Smooth muscle cell (in vitro differentiated cells): Measurements from ENCODE around the gene DCAF12. TPM values are rescaled to one million over a fixed set of nuclear protein-coding genes. Genes with fewer than 3 reads are reported as not detected.

ENCODE experiments used
- DNase-seq: peaks from one replicate; lab custom pipeline; 2025; ENCODE audit not compliant: unreplicated experiment; lab: John Stamatoyannopoulos, UW
- H2AFZ ChIP-seq: fragments of 200-600 bp; sonication (generic); 2 replicates; pipeline ENCODE4 v1.6.0; 2016; ENCODE audit warnings: antibody characterized with exemption, low read depth, mild to moderate bottlenecking
- H3F3A ChIP-seq: fragments of 200-600 bp; sonication (generic); 2 replicates; pipeline ENCODE4 v1.6.0; 2017; ENCODE audit warnings: antibody characterized with exemption, low read depth
- H3K27ac ChIP-seq: fragments of 200-600 bp; sonication (generic); 2 replicates; pipeline ENCODE4 v1.5.1; 2016; ENCODE audit warnings: low read depth, mild to moderate bottlenecking
- H3K27me3 ChIP-seq: fragments of 200-600 bp; sonication (generic); 2 replicates; pipeline ENCODE4 v1.6.1; 2016; ENCODE audit warnings: low read depth, mild to moderate bottlenecking
- H3K36me3 ChIP-seq: fragments of 200-600 bp; sonication (generic); 2 replicates; pipeline ENCODE4 v1.5.1; 2016; ENCODE audit warnings: low read depth
- H3K4me1 ChIP-seq: fragments of 200-600 bp; sonication (generic); 2 replicates; pipeline ENCODE4 v1.5.1; 2016; ENCODE audit warnings: low read depth
- H3K4me2 ChIP-seq: fragments of 200-600 bp; sonication (generic); 2 replicates; pipeline ENCODE4 v1.6.0; 2016; ENCODE audit warnings: mild to moderate bottlenecking
- H3K4me3 ChIP-seq: fragments of 200-600 bp; sonication (generic); 2 replicates; pipeline ENCODE4 v1.5.1; 2016; ENCODE audit warnings: mild to moderate bottlenecking
- H3K79me2 ChIP-seq: fragments of 200-600 bp; sonication (generic); 2 replicates; pipeline ENCODE4 v1.6.0; 2016; ENCODE audit warnings: low read depth, mild to moderate bottlenecking
- H3K9ac ChIP-seq: fragments of 200-600 bp; sonication (generic); 2 replicates; pipeline ENCODE4 v1.6.0; 2016; ENCODE audit warnings: low read depth
- H3K9me3 ChIP-seq: fragments of 200-600 bp; sonication (generic); replicated peaks from 2 replicates; pipeline ENCODE4 v1.5.1; 2016; ENCODE audit warnings: low read depth
- H4K20me1 ChIP-seq: fragments of 200-600 bp; sonication (generic); 2 replicates; pipeline ENCODE4 v1.6.0; 2016; ENCODE audit warnings: low read depth
- CTCF ChIP-seq: fragments of 200-600 bp; sonication (generic); IDR thresholded peaks from 2 replicates; pipeline ENCODE4 v1.5.1; 2017; ENCODE audit warnings: borderline replicate concordance, mild to moderate bottlenecking, antibody characterized with exemption; ENCODE audit not compliant: insufficient read depth, poor library complexity, severe bottlenecking
- WGBS: methylation state at CpG from one replicate; pipeline ENCODE4 v1.1.7; 2016; ENCODE audit warnings: low lambda C conversion rate; 5-methylcytosine and 5-hydroxymethylcytosine counted together
- polyA plus RNA-seq: library from polyadenylated mRNA; unstranded; fragments of >200 nt; fragmentation: Nextera tagmentation; extraction: Ambion mirVana; gene quantifications from 2 replicates; pipeline ENCODE4 v1.2.1, GENCODE V29; 2016
- small RNA-seq: library from RNA; depleted of rRNA; stranded (forward); fragments of <200 nt; gene quantifications from one replicate; pipeline ENCODE3, GENCODE V24; 2014
- total RNA-seq: library from RNA; depleted of rRNA; stranded (reverse); fragments of >200 nt; gene quantifications from 2 replicates; pipeline ENCODE4 v1.2.3, GENCODE V29; 2014

The DCAF12 gene
- total and polyA plus RNA-seq, 2 experiments from 2014 or later, result 16.1 to 23.4 TPM

GRCh38 chr9:34036625-34037024, 89.9 kb downstream of the DCAF12 start:
- Histone ChIP-seq H2AFZ (no peak overlapping the region), H3K27me3 (no peaks in the 10 kb centered on the region), H3F3A (no peaks in the 10 kb centered on the region), H3K79me2 (peaks cover 75% of the 10 kb centered on the region), H3K9ac (no peak overlapping the region), H4K20me1 (peaks cover 78% of the 10 kb centered on the region), H3K27ac (peak overlapping the region; percentile 3), H3K9me3 (no peaks in the 10 kb centered on the region), H3K4me1 (no peaks in the 10 kb centered on the region), H3K4me3 (no peak overlapping the region), H3K36me3 (peaks cover 2% of the 10 kb centered on the region), H3K4me2 (no peak overlapping the region)
- TF ChIP-seq CTCF, result no peak
- no peak for DNase-seq
- 100% methylated on average over 5 of the region's 5 CpGs for WGBS

Small RNAs within 50 kb of the gene (small RNA-seq; reads per million reads assigned to genes)
- gene RN7SKP114, result not detected

Other genes starting within 250 kb of the DCAF12 start
- gene UBAP2, start 77.8 kb downstream of the DCAF12 start, total RNA-seq, result 18.8 and 19.5 TPM in 2 replicates
- 20.4 and 26.3 TPM in 2 replicates for gene UBAP2, start 77.8 kb downstream of the DCAF12 start, polyA plus RNA-seq
- gene UBAP1, start 52.3 kb upstream of the DCAF12 start, total RNA-seq, result 36.6 and 45.0 TPM in 2 replicates
- gene UBAP1, start 52.3 kb upstream of the DCAF12 start, polyA plus RNA-seq, result 49.9 and 55.0 TPM in 2 replicates
- gene KIF24, start 202.6 kb upstream of the DCAF12 start, total RNA-seq, result 1.2 and 1.4 TPM in 2 replicates
- 0.51 and 0.91 TPM in 2 replicates for gene KIF24, start 202.6 kb upstream of the DCAF12 start, polyA plus RNA-seq
- gene NUDT2, start 202.9 kb upstream of the DCAF12 start, total RNA-seq, result 28.1 and 32.4 TPM in 2 replicates
- 32.8 and 36.1 TPM in 2 replicates for gene NUDT2, start 202.9 kb upstream of the DCAF12 start, polyA plus RNA-seq